SH-SY5Y (cell line): ENCODE results near the gene SLC8A2.

ENCODE experiments used
- GATA2 ChIP-seq: IDR thresholded peaks from 2 replicates; pipeline ENCODE4 v1.6.1; 2011; ENCODE audit warnings: mild to moderate bottlenecking, low read depth, low read length
- GATA3 ChIP-seq: IDR thresholded peaks from 2 replicates; pipeline ENCODE4 v1.6.1; 2011; ENCODE audit warnings: low read depth, mild to moderate bottlenecking, low read length, moderate library complexity

GRCh38 chr19:47490847-47491246 lies 19.2 kb upstream of the SLC8A2 start:
- TF ChIP-seq GATA2: no peak
- no peak for TF ChIP-seq GATA3
